GM20000 (cell line): Measurements from ENCODE around the gene CCNI2.

Source experiments
- DNase-seq: peaks from one replicate; pipeline ENCODE4 v3.0.0; 2012; ENCODE audit warnings: low spot score
- TF ChIP-seq, protein P1 (sequence below): IDR thresholded peaks from 2 replicates; pipeline ENCODE4 v1.5.1; 2012; ENCODE audit warnings: mild to moderate bottlenecking, control low read depth; ENCODE audit errors: extremely low read depth, missing control alignments

Gene CCNI2

DNA sequence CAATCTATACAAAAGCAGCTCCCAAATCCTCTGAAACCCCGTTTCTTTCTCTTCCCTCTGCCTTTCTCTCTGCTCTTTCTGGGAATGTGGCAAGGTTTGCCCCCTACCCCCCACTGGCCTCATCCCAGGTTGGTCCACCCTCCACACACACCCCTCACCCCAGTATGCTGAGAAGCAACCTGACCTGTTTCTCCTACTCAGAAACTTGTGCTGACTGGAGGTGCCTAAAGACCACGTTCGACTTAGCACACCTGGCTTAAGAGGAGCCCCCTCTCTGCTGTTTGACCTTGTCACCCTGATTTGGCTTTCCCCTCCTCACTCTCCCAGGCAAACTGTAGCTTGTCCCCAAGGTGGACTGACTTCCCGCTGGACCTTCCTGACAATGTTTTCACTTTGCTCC lies 30.9 kb downstream of the CCNI2 start:
- DNase-seq = no peak
- TF ChIP-seq, protein P1, sequence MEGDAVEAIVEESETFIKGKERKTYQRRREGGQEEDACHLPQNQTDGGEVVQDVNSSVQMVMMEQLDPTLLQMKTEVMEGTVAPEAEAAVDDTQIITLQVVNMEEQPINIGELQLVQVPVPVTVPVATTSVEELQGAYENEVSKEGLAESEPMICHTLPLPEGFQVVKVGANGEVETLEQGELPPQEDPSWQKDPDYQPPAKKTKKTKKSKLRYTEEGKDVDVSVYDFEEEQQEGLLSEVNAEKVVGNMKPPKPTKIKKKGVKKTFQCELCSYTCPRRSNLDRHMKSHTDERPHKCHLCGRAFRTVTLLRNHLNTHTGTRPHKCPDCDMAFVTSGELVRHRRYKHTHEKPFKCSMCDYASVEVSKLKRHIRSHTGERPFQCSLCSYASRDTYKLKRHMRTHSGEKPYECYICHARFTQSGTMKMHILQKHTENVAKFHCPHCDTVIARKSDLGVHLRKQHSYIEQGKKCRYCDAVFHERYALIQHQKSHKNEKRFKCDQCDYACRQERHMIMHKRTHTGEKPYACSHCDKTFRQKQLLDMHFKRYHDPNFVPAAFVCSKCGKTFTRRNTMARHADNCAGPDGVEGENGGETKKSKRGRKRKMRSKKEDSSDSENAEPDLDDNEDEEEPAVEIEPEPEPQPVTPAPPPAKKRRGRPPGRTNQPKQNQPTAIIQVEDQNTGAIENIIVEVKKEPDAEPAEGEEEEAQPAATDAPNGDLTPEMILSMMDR = no peak

DNA sequence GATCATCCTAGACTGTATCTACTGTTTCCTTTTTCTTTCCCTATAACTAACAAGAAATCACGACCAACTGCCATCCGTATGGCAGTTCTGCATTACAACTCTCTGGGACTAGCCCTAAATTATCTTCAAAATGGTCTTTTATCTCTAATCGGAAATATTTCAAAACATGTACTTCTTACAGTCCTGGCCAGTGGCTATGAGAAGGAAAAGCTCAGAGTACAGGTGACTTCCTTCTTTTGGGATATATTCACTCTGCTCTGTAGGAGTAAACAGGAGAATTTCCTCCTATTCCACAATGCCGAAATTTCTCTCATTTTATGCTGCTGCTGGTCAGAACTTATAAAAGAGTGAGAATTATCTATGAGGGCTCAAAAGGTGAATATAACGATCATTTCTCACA lies 31.6 kb downstream of the CCNI2 start:
- DNase-seq = no peak
- TF ChIP-seq, protein P1 = no peak

DNA sequence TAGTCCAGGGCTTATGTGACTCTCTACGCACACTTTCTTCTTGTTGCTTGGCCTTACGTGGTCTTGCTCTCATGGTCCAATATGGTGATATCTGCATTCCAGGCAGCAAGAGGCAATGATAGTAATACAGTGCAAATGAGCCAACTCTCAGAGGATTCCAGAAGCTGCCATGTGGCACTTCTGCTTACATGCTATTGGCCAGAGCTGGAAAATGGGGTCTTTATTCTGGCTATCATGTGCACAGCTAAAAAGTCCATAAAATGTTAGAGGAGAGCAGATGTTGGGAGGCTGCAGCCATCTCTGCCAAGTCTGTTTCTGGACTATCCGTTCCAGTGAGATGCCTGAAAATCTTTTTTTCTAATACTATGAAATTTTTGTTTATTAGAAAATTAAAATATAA lies 32.7 kb downstream of the CCNI2 start:
- no peak for DNase-seq
- TF ChIP-seq, protein P1 = no peak

DNA sequence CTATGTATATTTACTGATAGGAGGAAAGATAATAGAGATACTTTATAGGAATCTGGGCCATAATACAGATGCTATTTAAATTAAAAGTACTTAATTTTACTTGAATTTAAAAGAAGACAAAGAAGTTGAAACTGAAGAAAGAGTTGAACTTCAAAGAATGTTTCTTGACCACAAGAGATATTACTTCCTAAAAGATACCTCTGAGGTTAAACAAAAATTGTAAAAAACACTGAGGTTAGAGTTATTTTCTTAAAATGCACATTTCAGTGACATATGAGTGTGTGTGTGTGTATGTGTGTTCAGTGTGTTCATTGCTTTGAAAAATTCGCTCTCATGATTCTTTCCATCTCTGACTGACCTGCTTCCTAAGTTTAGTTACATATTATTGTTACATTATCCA lies 33.4 kb downstream of the CCNI2 start:
- TF ChIP-seq, protein P1 = no peak
- DNase-seq = no peak

DNA sequence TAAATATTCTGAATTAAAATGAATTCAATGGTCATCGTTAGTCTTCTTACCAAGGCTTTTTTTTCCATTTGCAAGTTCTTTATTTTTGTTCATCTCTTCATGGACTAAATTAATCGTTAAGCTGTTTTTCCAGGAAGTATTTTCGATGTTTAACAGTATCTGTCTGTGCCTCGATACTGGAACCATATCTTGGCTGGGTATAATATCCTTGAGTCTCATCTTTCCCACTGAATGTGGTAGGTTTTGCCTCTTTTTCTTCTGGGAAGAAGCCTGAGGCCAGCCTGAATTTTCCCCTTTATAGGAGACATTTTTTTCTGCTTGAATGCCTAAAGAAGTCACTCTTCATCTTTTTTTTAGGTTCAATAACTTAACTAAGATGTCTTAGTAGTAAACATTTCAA lies 33.8 kb downstream of the CCNI2 start:
- TF ChIP-seq, protein P1 = no peak
- DNase-seq = no peak

DNA sequence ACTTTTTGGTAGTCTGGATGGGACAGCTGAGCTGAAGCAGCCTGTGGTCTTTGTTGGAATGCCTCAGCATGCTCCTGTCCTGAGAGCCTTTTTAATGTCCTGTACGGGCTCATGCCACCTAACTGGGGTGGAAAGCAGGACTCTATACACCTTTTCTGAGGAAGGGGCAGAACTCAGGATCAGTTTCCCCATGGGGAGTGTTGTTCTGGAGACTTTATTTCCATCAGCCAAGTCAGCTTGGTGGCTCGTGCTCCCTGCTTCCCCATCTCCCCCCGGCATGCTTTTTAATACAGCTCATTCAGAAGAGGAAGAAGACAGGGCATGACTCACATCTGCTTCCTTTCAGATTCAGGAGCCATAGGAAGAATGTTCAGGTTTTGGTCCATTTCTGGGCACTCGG lies 34.9 kb downstream of the CCNI2 start:
- TF ChIP-seq, protein P1 = no peak
- DNase-seq = no peak

DNA sequence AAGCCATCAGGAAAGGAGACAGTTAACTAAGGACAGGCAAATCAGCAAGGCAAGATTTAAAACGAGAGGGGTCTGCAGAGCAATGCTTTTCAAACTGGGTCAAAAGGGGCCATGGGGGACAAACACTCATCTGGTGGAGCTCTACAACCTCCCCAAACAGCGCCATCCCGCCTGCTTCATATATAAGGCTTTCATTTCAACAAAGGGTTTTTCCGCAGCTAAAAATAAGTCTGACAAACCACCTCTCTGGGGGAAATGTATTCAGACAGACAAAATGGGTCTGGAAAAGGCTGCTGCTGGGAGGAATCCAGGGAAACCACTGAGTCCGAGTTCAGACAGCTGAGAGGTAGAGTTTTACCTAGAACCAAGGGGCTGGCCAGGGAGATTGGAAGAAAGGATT lies 38.1 kb downstream of the CCNI2 start:
- TF ChIP-seq, protein P1 = no peak
- DNase-seq = no peak
